ENCODE measurements around the gene HSPA2.
"Not testable (repeated sequence)": the region's sequence is repeated elsewhere in the genome, so short reads cannot be mapped to it uniquely, and the experiment has no call there.

GRCh38 chr14:64517667-64518066 lies 22.9 kb upstream of the HSPA2 start:
- not testable (repeated sequence) for TF ChIP-seq ZNF121 (CRISPR knock-in tag; IDR thresholded peaks at IDR 0.05); CBFB (CRISPR knock-in tag; IDR thresholded peaks at IDR 0.05; ENCODE audit: low read depth); ZMAT4 (CRISPR knock-in tag; IDR thresholded peaks at IDR 0.05); CTCF (IDR thresholded peaks at IDR 0.05); NR1H2 (CRISPR knock-in tag; IDR thresholded peaks at IDR 0.05); FOXJ3 (CRISPR knock-in tag; IDR thresholded peaks at IDR 0.05; ENCODE audit: borderline replicate concordance)
